K562 (cell line): Measurements from ENCODE around the gene ZSWIM4. TPM values are rescaled to one million over a fixed set of nuclear protein-coding genes. Genes with fewer than 3 reads are reported as not detected.

ENCODE experiments used
- ATAC-seq: fragments of 200-7000 bp; cut with Tn5 transposase; 3 replicates; pipeline ENCODE4 v1.9.1; 2020; ENCODE audit warnings: moderate library complexity
- BruUV-seq: library from RNA; stranded (reverse); fragments of 400-500 nt; replicated peaks from 2 replicates; lab custom pipeline; 2021; lab: Mats Ljungman, UMichigan
- CTCF ChIA-PET: fragments of 300-600 bp; formaldehyde crosslinking; extraction: SDS; loops from one replicate; lab custom pipeline; 2021; ENCODE audit warnings: low intra/inter-chr PET ratio; lab: Yijun Ruan, JAX
- POLR2A ChIA-PET: fragments of 300-600, 350-650 bp; sonication (Branson Sonifier 250); formaldehyde crosslinking; extraction: SDS; loops from one replicate; lab custom pipeline; 2021; ENCODE audit warnings: antibody characterized with exemption, inconsistent platforms; lab: Yijun Ruan, JAX
- DNase-seq, 4 experiments: peaks; one replicate each; pipeline versions ENCODE4 v3.0.0 to v3.0.0-alpha.2; 2011 to 2018; ENCODE audit warnings: low spot score in 3 of 4, mixed read lengths in 3 of 4; ENCODE audit errors: extremely low read depth in 1 of 4
- FAIRE-seq: peaks from 2 replicates; lab custom pipeline; 2011; peaks lifted over from hg19 to GRCh38; lab: Jason Lieb, UNC
- H2AFZ ChIP-seq: 2 replicates; pipeline ENCODE4 v1.6.0; 2011; ENCODE audit warnings: low read depth, low read length, control low read depth, inconsistent platforms
- H3K27ac ChIP-seq: fragments of 200-600 bp; 3 replicates; pipeline ENCODE4 v1.8.0; 2011; ENCODE audit warnings: low read depth, mild to moderate bottlenecking, control low read depth, inconsistent platforms, low read length, moderate library complexity, mixed read lengths; ENCODE audit errors: extremely low read depth
- H3K27me3 ChIP-seq, 2 experiments: fragments of 300-600 bp in 1 of 2; 2 replicates in 1 of 2; 3 replicates in 1 of 2; pipeline versions ENCODE4 v1.6.0 to v1.8.0; 2011; ENCODE audit warnings: inconsistent platforms in 2 of 2, low read length in 2 of 2, mild to moderate bottlenecking in 1 of 2, mixed read lengths in 1 of 2, moderate library complexity in 1 of 2; ENCODE audit not compliant: control insufficient read depth in 2 of 2, insufficient read depth in 2 of 2
- H3K36me3 ChIP-seq: fragments of 300-600 bp; 3 replicates; pipeline ENCODE4 v1.8.0; 2011; ENCODE audit warnings: mild to moderate bottlenecking, low read length, inconsistent platforms; ENCODE audit not compliant: control insufficient read depth, insufficient read depth
- H3K4me1 ChIP-seq, 2 experiments: fragments of 200-600 bp in 1 of 2; replicated peaks in 1 of 2; 2 replicates in 1 of 2; 3 replicates in 1 of 2; pipeline versions ENCODE4 v1.5.1 to v1.8.0; 2011; ENCODE audit warnings: inconsistent platforms in 2 of 2, low read length in 2 of 2, mild to moderate bottlenecking in 1 of 2, mixed read lengths in 1 of 2, moderate library complexity in 1 of 2; ENCODE audit not compliant: control insufficient read depth in 2 of 2, insufficient read depth in 2 of 2
- H3K4me2 ChIP-seq: 2 replicates; pipeline ENCODE4 v1.6.1; 2011; ENCODE audit warnings: low read length, control low read depth, inconsistent platforms, mixed read lengths; ENCODE audit not compliant: insufficient read depth
- H3K4me3 ChIP-seq: fragments of 200-600 bp; sonication (generic), shearing (Covaris generic); 2 replicates; pipeline ENCODE4 v1.5.1; 2016; ENCODE audit warnings: control low read depth, inconsistent platforms
- H3K79me2 ChIP-seq: fragments of 200-600 bp; 3 replicates; pipeline ENCODE4 v1.8.0; 2011; ENCODE audit warnings: low read length, inconsistent platforms; ENCODE audit not compliant: control insufficient read depth, insufficient read depth
- H3K9ac ChIP-seq, 2 experiments: 2 replicates each; pipeline versions ENCODE4 v1.6.0 to v1.6.1; 2011; ENCODE audit warnings: low read depth in 2 of 2, low read length in 2 of 2, control low read depth in 1 of 2, inconsistent platforms in 1 of 2, mild to moderate bottlenecking in 1 of 2, mixed read lengths in 1 of 2; ENCODE audit not compliant: insufficient read depth in 1 of 2
- H3K9me1 ChIP-seq: one replicate; pipeline ENCODE4 v1.6.0; 2011; ENCODE audit warnings: inconsistent platforms, mild to moderate bottlenecking, low read length, moderate library complexity; ENCODE audit not compliant: control insufficient read depth, insufficient read depth
- H3K9me3 ChIP-seq: replicated peaks from 2 replicates; pipeline ENCODE4 v1.5.1; 2011; ENCODE audit warnings: low read depth, low read length, inconsistent platforms; ENCODE audit not compliant: control insufficient read depth, insufficient read depth
- H4K20me1 ChIP-seq: replicated peaks from 2 replicates; pipeline ENCODE4 v1.6.1; 2011; ENCODE audit warnings: low read length, inconsistent platforms, mixed read lengths; ENCODE audit not compliant: control insufficient read depth, insufficient read depth
- BMI1 ChIP-seq: fragments of 150-350 bp; IDR thresholded peaks from 2 replicates; pipeline ENCODE4 v1.6.1; 2014; ENCODE audit warnings: low read length
- FOXM1 ChIP-seq, 2 experiments: fragments of 450-650 bp in 1 of 2; sonication (generic) in 1 of 2; formaldehyde crosslinking in 1 of 2; IDR thresholded peaks; 2 replicates each; pipeline versions ENCODE4 v1.6.1 to v1.9.0; 2017 to 2022; ENCODE audit warnings: low read depth in 2 of 2, mild to moderate bottlenecking in 2 of 2, missing genetic modification reagents in 1 of 2, moderate library complexity in 1 of 2
- NFIC ChIP-seq: fragments of 450-650 bp; IDR thresholded peaks from 2 replicates; pipeline ENCODE4 v1.6.1; 2017; ENCODE audit warnings: mild to moderate bottlenecking, inconsistent platforms
- NFXL1 ChIP-seq: fragments of 450-650 bp; formaldehyde crosslinking; IDR thresholded peaks from 2 replicates; pipeline ENCODE4 v1.4.0; 2021; ENCODE audit warnings: mild to moderate bottlenecking
- RCOR1 ChIP-seq, 2 experiments: IDR thresholded peaks; 2 replicates each; pipeline ENCODE4 v1.6.1; 2012; ENCODE audit warnings: low read depth in 2 of 2, low read length in 2 of 2, borderline replicate concordance in 1 of 2, improper control_type of control experiment in 1 of 2
- TAF15 ChIP-seq: fragments of 200-400 bp; formaldehyde crosslinking; IDR thresholded peaks from 2 replicates; pipeline ENCODE4 v1.6.1; 2017; ENCODE audit warnings: mild to moderate bottlenecking, low read depth, low read length, moderate library complexity
- THRB ChIP-seq: fragments of 450-650 bp; formaldehyde crosslinking; conservative IDR thresholded peaks from 2 replicates; pipeline ENCODE4 v1.4.0; 2022; ENCODE audit warnings: mild to moderate bottlenecking, missing genetic modification characterization
- VEZF1 ChIP-seq: fragments of 200-800 bp; sonication (Bioruptor generic); IDR thresholded peaks from 2 replicates; pipeline ENCODE4 v1.6.1; 2017; ENCODE audit warnings: missing genetic modification characterization, missing compliant biosample characterization
- ZBED1 ChIP-seq: IDR thresholded peaks from 2 replicates; pipeline ENCODE4 v1.6.1; 2014
- ZNF3 ChIP-seq: fragments of 250-450 bp; sonication (Bioruptor Pico); IDR thresholded peaks from 2 replicates; pipeline ENCODE4 v1.5.0; 2021; ENCODE audit warnings: mild to moderate bottlenecking, moderate library complexity
- WGBS: fragments of 100-300 bp; shearing (Covaris generic); methylation state at CpG from one replicate; pipeline ENCODE4 v1.1.6; 2016; ENCODE audit warnings: low coverage, mixed read lengths; ENCODE audit not compliant: insufficient coverage; ENCODE audit errors: missing lambda C conversion rate; 5-methylcytosine and 5-hydroxymethylcytosine counted together
- in situ Hi-C: fragments of 300-500 bp; cut with MboI; formaldehyde crosslinking; loops from 4 replicates; pipeline ENCODE4 v1.15.0; 2018; ENCODE audit warnings: inconsistent platforms, mixed read lengths
- intact Hi-C: fragments of 100-400 bp; cut with micrococcal nuclease; formaldehyde crosslinking; loops from 2 replicates; pipeline ENCODE4 v1.14.2; 2022
- polyA plus RNA-seq, 8 experiments: library from polyadenylated mRNA; depleted of rRNA in 4 of 8; stranded (reverse) in 5 of 8; unstranded in 3 of 8; fragments of >200 nt; fragmentation: Nextera tagmentation in 2 of 8; fragmentation: Illumina TruSeq in 1 of 8; extraction: Ambion mirVana in 2 of 8; extraction: Trizol in 1 of 8; gene quantifications; 2 replicates each; pipeline versions ENCODE4 v1.2.1 to v1.2.3, GENCODE V29; 2011 to 2014; ENCODE audit warnings: inconsistent platforms in 1 of 8, missing spikeins in 1 of 8
- total RNA-seq, 7 experiments: library from RNA; depleted of rRNA in 6 of 7; stranded (reverse); fragments of >200 nt in 6 of 7; fragmentation: Illumina TruSeq in 2 of 7; extraction: Trizol in 2 of 7; gene quantifications; 2 replicates each; pipeline versions ENCODE4 v1.2.1 to v1.2.3, GENCODE V29; 2011 to 2021; ENCODE audit warnings: low replicate concordance in 1 of 7

ZSWIM4 gene
- total and polyA plus RNA-seq, 9 of the 15 experiments (the other 6 are each of a cell fraction or from before 2014, with no cell fraction given): 0.25 to 3.7 (median 0.79) TPM; not detected in 2

- TF ChIP-seq NFXL1 (CRISPR knock-in tag) (no peak), TAF15 (no peak), RCOR1 (IDR thresholded peaks at IDR 0.05; ENCODE audit: borderline replicate concordance in 1 of 2, low read depth in 2 of 2, low read length in 2 of 2) (peak in 1 of 2 experiments; percentile 21; a peak in 1 of 4 replicates), THRB (CRISPR knock-in tag) (no peak), ZNF3 (CRISPR knock-in tag) (no peak), FOXM1 (IDR thresholded peaks at IDR 0.05; ENCODE audit: low read depth) (no peak), FOXM1 (CRISPR knock-in tag; IDR thresholded peaks at IDR 0.05; ENCODE audit: low read depth) (no peak), VEZF1 (peak; percentile 85)
Measured at GRCh38 chr19:13781547-13781946, 13.7 kb upstream of the ZSWIM4 start (continued).

GRCh38 chr19:13782537-13782936 is 12.7 kb upstream of the ZSWIM4 start:
- ChIA-PET POLR2A (interaction anchor here (0.6 to 0.7 kb wide), 2 partner anchors 10 to 79 kb away, joined by 3 read pairs; no protein-coding TSS in a partner anchor), CTCF (interaction anchor here (0.6 kb wide), 1 partner anchor 24 kb away, joined by 3 read pairs; no protein-coding TSS in a partner anchor)
- Histone ChIP-seq H3K9me3 (no peaks in the 10 kb centered on the region), H3K9ac (no peak overlapping the region), H3K27ac (no peak overlapping the region), H3K79me2 (no peaks in the 10 kb centered on the region), H3K27me3 (no peaks in the 10 kb centered on the region), H2AFZ (0 out of 2 replicates have a peak overlapping the region, but pooled peaks have one; percentile 21), H4K20me1 (no peaks in the 10 kb centered on the region), H3K4me3 (no peak overlapping the region), H3K36me3 (peaks cover 19% of the 10 kb centered on the region; the same call in 2 of the 3 replicates), H3K4me2 (no peak overlapping the region), H3K9me1 (no peaks in the 10 kb centered on the region), H3K4me1 (peaks cover 7 to 17% of the 10 kb centered on the region in 2 experiments; a peak in 4 of 5 replicates)
- TF ChIP-seq NFIC: peak; percentile 64
- TF ChIP-seq ZBED1: peak; percentile 42; the same call in 1 of the 2 replicates
- TF ChIP-seq BMI1: no peak
- no peak for FAIRE-seq
- intact Hi-C loops (no loop called here), in situ Hi-C loops (no loop called here)
- no peak for DNase-seq
- BruUV-seq: no TSS peak
- WGBS: 46% methylated on average over 8 of the region's 8 CpGs
- no peak for ATAC-seq
